ENCODE measurements around the gene AQP2.

Gene AQP2

DNA sequence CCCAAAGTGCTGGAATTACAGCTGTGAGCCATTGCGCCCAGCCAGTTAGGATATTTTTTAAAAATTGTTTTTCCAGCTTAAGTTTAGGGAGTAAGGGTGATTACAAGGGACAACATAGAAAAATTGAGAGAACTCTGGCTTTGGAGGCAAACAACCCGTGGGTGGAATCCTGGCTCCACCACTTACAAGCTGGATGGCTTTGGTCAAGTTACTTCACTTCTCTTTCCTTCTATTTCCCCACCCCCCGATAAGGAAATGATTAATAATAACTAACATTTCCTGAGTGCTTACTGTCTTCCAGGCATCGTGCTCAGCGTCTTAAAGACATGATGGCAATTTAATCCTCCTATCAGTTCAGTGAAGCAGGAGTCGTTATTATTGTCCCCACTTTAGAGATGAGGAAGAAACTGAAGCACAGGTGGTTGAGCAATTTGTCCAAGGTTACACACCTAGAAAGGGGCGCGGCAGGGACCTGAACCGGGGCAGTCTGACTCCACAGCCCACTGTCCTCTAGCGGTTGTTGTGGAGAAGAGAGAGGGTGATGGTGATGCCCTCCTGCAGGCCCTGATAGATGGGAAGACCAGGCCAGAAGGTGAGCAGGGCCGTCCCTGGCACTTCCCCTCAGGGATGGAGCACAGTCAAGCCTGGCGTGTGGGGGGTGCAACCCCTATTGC lies 30.2 kb upstream of the AQP2 start:
- DNase-seq (ENCODE audit: low read depth in 2 of 2): no peak

DNA sequence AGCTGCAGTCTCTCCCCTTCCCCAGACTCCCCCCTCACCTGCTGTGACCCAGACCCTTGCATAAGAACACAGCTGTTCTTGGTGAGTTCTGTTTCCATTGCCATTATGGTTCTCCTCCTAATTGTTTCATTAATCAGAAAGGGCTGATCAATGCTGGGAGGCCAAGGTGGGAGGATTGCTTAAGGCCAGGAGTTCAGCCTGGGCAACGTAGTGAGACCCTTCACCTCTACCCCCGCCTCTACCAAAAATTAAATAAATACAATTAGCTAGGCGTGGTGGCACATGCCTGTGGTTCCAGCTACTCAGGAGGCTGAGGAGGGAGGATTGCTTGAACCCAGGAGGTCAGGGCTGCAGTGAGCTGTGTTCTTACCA lies 29.6 kb upstream of the AQP2 start:
- DNase-seq (ENCODE audit: low read depth in 2 of 2): no peak

DNA sequence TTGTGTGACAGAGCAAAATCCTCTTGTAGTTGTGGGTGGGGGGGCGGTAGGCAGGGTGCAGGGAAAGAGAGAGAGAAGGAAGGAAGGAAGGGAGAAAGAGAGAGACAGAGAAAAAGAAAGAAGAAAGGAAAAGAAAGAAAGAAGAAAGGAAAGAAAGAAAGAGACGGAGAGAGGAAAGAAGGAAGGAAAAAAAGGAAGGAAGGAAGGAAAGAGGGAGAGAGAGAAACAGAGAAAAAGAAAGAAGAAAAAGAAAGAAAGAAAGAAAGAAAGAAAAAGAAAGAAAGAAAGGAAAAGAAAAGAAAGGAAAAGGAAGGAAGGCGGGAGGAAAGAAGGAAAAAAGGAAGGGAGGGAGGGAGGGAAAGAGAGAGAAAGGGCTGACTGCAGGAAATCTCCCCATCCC lies 29.2 kb upstream of the AQP2 start:
- no peak for DNase-seq (ENCODE audit: low read depth in 2 of 2)

DNA sequence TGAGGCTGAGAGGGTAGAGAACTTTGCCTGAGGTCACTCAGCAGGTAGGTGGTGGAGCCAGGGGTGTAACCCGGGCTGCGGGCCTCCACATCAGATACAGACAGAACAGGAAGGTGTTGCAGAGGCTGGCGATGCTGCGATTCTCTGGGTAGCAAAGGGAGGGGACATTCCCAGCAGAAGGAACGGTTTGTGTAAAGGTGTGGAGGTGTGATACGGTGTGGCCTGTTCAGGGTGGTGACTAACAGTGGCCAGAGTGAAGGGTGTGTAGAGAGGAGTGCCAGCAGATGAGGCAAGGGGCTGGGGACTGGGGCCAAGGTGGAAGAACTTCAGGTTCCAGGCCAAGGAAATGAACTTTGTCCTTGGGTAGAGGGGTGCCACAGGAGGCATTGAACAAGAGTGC lies 28.6 kb upstream of the AQP2 start:
- DNase-seq (ENCODE audit: low read depth in 2 of 2): no peak

DNA sequence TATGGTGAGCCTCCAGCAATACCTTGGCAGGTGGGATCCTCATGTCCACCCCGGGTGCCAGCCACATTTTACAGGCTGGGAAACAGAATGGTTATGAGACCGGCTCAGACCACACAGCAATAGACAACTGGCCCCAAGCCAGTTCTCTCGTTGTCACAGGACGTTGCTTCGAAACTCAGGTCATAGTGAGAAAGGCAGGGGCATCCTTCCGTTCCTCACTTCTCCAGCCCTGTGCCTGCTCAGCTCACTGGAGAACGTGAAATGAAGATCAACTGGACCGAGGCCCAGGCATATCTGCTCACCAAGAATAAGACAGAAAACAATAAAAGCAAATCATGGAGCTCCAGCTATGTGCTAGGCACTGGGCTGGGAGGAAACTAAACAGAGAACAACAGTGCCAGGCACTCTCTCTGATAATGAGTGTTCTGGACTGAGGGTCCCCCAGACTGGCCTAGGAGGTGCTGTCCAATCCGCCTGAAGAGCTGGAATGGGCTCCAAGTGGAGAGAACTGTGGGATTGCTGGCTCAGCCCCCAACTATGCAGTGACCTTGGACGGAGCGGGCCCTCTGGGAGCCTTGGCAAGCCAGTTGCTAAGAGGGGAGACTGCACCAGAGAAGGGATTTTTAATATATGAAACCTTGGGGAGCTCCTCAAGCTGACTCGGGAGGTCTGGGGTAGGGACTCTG lies 28.0 kb upstream of the AQP2 start:
- DNase-seq (ENCODE audit: low read depth in 2 of 2): no peak

DNA sequence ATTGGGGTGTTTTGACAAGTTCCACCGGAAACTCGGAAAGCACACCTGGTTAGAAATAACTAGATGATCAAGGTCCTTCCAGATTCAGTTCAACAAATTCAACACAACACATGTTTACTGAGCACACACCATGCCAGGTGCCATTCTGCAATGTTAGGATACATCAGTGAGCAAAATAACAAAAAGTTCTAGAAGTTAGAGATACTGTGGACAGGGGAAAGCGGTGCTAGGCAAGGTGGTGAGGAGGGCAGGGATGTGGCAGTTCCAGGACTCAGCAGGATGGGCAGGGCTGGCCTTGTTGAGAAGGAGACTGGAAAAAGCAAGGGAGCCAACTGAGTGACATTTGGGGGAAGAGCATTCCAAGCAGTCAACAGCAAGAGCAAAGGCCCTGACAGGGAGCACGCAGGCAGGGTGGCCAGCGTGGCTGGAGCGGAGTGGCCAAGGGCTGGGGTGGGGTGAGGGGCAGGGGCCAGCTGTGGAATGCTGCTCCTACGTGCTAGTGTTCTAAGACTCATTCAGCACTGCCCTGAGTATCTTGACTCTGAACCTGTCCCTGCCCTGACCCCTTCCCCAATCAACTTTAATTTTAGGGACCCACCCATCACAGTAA lies 27.4 kb upstream of the AQP2 start:
- no peak for DNase-seq (ENCODE audit: low read depth in 2 of 2)

DNA sequence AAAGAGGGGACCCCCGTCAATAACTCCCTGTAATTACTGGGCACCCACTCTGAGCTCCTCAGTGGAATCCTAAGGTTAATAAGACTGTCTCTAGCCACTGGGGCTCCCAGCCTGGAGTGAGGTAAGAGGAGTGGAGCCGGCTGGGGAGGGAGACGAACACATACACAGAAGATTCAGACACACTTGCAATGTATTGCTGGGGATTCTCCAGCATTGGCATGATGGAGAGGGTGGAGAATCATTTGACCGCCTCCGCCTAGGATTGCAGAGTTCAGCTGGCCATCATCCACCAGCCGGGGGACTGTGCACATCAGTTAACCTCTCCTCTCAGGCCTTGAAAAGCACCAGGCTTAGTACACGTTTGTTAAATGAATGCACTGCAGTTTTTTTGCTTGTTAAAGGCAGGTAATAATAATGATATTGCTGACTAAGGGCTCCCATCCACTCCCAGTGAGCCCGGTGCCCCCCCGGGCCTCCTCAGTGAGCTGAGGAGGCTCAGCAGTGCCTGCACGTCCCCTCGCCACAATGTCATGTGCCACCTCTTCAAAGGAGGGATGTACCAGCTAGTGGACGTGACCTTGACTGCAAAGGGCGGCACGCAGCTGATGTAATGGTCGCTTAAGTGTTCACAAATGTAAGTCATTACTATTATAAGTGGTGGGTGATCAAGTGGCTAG lies 26.5 kb upstream of the AQP2 start:
- no peak for DNase-seq (ENCODE audit: low read depth in 2 of 2)

DNA sequence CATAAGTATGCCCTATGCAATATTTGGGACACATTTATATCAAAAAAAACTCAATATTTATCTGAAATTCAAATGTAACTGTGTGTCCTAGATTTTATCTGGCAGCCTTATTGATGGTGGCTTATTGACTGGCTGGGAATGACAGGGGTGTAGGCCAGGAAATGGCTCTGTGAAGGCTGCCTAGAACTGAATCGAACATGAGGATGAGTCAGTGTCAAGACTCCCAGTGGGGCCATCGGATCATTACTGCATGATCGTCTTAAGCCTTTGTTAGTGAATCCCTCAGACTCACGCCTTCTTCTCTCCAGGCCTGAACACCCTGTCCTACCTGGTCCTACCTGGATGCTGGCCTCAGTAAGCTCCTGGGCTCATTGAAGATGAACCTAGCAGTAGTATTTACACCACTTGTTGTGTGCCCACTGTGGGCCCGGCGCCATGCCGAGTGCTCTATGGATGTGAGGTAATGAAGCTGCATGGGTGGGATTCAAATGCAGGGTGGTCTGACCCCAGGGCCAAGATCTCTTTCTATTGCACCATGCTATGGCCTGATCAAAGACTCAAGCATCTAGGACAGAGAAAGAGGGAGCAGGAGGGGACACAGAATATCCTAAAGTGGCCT lies 25.8 kb upstream of the AQP2 start:
- DNase-seq (ENCODE audit: low read depth in 2 of 2): no peak

DNA sequence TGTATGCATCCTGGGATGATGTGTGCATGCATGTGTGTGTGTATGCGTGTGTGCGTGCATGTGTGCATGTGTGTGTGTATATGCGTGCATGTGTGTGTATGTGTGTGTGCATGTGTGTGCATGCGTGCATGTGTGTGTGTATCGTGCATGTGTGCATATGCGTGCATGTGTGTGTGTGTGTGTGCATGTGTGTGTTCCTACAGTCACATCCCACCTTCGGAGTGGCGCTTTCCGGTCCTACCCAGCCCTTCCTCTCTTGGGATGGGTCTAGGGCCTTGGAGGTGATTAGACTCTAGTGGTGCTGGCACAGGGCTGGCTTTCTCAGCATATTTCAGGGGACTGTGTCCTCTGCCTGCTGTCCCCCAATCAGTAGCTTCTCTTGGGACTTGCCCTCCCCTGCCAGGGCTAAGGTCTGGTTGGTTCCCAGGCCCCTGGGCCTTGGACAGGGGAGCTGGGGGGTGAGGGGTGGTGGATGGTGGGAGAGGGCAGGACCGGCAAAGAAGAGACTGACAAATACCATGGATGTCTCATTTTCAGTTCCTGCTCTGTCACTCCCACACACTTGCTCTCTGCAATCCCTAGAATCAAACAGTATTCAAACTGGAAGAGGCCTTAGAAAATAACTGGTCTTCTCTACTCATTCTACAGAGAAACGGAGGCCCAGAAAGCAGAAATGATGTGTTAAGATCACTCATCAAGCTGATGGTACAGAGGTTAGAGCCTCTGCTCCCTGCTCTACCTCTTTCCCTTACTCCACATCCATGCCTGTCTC lies 24.9 kb upstream of the AQP2 start:
- DNase-seq (ENCODE audit: low read depth in 2 of 2): no peak

DNA sequence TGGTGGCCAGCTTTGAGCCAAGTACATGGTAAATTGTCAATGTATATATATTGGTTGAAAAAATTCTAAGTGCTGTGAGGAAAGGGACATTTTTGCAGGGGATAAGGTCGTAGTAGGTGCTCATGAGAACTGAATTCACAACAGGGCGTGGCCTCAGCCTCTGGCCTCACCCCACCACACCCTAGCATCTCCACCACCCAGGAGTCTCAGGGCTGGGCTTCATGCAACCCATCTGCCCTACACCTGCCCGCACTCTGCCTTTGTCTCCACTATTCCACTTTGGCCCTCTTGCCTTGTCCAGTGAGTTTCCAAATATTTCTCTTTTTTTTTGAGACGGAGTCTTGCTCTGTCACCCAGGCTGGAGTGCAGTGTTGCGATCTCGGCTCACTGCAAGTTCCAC lies 22.1 kb upstream of the AQP2 start:
- DNase-seq (ENCODE audit: low read depth in 2 of 2): no peak

DNA sequence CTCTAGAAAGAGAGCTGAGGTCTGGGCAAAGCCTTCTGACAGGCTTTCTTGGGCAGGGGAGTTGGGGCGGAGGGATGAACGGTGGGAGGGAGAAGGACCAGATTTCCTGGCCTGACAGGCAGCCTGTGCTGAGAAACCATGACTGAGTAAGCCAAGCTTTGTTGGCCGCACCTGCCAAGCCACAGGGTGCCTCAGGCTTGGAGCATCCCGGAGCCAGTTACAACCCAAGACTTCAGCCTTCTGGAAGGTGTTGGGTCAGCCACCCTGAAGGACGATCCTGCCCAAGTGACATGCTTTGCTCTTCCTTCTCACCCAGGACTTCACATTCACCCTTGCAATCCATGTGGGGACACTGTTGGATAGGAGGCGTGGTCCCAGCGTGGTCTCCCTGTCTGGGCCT lies 21.0 kb upstream of the AQP2 start:
- DNase-seq (ENCODE audit: low read depth in 2 of 2): no peak

DNA sequence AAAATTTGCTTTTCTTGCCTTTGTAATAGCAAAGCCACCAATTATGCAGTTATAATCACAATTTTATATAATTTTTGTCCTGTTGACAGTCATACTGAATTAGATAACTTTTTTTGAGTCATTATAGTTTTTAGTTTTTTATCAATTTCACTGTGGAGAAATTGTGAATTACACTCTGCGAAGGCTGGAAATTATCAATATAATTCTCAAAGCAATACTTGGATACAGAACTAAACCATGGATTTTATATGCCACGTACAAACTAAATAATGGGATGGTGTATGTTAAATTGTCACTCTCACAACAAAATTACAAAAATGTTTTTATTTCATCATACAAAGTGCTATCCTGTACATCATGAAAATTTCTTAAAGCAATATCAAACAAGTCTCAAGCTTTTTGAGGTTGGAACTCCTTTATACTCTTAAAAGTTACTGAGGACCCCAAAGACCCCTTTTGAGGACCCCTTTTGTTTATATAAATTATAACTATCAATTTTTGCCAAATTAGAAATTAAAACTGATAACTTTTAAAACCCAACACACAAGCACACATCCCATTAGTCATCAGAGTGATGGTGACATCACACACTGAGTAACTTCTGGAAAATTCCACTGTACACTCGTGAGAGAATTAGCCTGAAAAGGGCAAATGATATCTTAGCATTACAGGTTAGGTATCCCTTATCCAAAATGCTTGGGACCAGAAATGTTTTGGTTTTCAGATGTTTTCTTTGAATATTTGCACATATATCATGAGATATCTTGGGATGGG lies 19.8 kb upstream of the AQP2 start:
- no peak for DNase-seq (ENCODE audit: low read depth in 2 of 2)

DNA sequence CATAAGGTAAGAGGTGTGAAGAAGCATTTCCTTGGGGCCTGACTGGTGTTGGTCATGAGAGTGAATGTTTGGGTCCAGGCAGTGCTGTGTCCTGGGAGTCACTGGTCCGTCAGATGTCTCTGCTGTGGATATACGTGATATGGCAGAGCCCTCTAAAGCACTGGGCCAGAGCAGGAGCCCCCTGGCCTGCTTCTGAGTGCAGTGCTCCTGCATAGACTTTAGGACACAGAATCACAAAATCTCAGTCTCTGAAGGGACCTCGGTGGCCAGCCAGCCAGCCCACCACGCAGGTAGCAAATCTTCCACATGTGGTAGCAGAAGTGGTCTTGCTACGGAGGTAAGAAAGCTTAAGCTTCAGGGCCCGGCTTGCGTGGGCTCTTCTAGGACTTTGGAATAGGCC lies 18.5 kb upstream of the AQP2 start:
- DNase-seq (ENCODE audit: low read depth in 2 of 2): no peak

DNA sequence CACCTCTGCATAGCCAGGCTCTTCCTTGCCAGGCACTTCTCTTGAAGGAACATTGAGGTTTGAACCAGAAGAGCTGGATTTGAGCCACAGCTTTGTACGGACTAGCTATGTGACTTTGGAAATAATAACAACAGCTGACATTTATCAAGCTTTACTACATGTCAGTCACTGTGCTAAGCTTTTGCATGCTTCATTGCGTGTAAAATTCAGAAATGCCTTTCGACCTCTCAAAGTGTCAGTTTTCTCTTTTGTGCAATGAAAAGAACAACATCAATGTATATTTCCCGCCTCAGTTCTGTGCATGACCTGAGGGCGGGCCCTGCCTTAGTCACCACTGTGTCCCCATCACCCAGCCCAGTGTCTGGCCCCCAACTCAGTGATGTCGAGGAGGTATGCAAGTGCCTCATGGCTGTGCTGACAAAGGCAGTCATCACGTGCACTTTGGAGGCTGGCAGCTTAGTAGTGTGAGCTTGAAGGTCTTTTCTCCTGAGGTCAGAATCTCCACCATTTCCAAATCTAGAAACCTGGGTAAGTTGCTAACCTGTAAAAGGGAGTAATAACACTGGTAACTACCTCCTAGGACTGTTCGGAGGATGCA lies 17.9 kb upstream of the AQP2 start:
- no peak for DNase-seq (ENCODE audit: low read depth in 2 of 2)

DNA sequence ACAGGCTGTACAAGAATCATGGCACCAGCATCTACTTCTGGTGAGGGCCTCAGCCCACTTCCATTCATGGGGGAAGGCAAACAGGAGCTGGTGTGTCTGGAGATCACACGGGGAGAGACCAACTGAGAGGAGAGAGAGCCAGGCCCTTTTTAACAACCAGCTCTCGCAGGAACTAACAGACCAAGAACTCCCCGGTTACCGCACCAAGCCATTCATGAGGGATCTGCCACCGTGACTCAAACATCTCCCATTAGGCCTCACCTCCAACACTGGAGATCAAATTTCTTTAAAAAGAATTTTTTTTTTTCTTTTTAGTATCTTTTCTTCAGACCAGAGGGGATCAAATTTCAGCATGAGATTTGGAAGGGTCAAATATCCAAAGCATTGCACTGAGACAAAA lies 16.7 kb upstream of the AQP2 start:
- DNase-seq (ENCODE audit: low read depth in 2 of 2): no peak

DNA sequence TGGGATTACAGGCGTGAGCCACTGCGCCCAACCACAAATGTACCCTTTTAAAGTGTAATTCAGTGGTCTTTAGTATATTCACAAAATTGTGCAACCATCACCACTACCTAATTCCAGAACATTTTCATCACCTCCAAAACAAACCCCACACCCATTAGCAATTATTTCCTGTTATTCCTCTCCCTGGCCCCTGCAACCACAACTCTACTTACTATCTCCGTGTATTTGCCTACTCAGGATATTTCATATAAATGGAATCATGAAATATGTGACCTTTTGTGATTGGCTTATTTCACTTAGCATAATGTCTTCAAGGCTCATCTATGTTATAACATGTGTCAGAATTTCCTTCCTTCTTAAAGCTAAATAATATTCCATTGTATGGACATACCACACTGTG lies 16.0 kb upstream of the AQP2 start:
- no peak for DNase-seq (ENCODE audit: low read depth in 2 of 2)

DNA sequence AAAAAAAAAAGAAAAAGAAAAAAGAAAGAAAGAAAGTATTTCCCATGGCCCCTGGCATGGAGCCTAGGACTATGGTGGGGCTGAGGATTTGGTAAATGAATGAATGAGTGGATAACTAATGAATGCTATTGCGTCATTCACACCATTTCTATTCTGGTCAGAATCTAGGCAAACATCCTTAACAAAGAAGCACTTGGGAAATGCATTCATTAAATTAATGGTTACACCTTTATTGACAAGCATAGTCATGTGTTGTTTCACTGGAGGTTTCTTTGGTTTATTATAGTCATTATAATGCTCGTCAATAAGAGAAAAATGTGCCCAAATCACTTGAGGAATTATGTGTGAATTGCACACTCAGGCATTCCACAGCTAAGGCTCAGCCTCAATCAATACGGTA lies 13.6 kb upstream of the AQP2 start:
- DNase-seq (ENCODE audit: low read depth in 2 of 2): no peak

DNA sequence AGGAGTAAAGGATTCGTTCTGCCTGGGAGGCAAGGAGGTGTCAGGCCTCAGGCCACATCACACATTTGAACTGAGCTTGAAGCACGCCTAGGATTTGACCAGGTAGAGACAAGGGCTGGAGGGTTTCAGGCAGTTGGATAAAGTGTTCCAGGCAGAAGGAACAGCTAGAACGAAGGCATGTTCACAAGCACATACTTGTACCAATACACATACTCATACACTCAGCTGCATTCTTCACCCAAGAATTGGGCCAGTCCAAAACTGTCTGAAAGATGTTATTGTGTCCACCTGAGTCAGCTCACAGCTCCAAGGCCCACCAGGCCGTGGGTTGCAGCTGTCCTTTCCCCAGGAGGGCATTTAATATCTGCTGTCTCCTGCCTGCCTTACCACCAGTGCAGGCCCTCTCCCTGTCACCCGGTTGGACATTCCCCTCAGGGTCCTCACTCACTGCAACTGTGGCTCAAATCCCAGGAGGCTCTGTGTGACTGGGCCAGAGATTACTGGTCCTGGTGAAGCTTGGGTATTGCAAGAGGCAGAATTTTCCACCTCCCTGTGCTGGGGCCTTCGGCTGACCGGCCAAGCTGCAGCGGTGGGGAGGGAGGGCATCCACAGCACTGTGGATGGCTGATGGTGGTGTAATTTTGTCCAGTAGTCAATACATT lies 12.8 kb upstream of the AQP2 start:
- no peak for DNase-seq (ENCODE audit: low read depth in 2 of 2)

DNA sequence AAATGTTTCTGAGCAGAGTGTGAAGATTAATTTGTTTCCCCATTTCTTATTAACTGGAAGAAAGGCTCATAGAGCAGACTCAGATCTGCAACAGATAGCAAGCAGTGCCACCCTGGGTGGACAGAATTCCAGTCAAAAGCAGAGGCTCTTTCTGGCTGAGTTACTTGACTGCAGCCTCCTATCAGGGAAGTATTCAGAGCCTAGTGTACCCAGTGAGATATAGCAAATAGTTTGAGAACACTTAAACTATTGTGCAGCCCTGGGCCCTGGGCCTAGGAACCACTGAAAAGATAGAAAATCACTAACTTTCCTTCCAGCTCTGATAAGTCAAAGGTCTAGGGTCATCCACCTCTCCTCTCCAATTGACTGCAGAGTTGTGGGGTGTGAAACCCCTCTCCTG lies 11.2 kb upstream of the AQP2 start:
- no peak for DNase-seq (ENCODE audit: low read depth in 2 of 2)

DNA sequence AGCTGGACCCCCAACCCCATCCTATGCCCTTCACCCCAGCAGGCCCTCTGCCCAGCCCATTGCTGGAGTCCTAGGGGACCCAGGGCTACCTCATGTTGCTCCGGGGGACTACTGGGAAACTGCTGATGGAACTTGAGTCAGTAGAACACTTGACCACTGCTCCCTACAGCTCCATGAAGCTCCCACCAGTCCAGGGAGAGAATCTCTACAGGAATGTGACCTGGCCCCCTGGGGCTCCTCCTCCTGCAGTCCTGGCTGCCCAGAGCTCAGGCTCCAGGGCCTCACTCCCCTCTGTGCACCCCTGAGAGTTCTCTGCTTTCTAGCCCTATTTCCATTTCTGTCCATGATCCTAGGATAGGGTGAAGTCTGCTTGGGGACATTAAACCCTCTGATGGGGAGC lies 10.8 kb upstream of the AQP2 start:
- no peak for DNase-seq (ENCODE audit: low read depth in 2 of 2)

All from stimulated activated CD4-positive, alpha-beta T cell treated with anti-CD3 and anti-CD28 coated beads, Interleukin-4, amount 100 ng/mL, for 48 hours (primary cell).